Prostate gland (tissue), 2 donors: Measurements from ENCODE around the gene ILDR2. TPM values are rescaled to one million over a fixed set of nuclear protein-coding genes. Genes with fewer than 3 reads are reported as not detected.
A peak's percentile ranks its signal among the peaks of the same experiment; 100 is the strongest.

Experiments used
- DNase-seq: peaks from one replicate; pipeline ENCODE4 v3.0.0-alpha.2; 2019; ENCODE audit warnings: low spot score
- H3K27ac ChIP-seq, 2 donors: fragments of 200-600 bp; sonication (generic); 2 replicates each; pipeline ENCODE4 v1.5.1; 2017 to 2019
- H3K27me3 ChIP-seq: fragments of 200-600 bp; sonication (generic); replicated peaks from 2 replicates; pipeline ENCODE4 v1.5.1; 2019; ENCODE audit not compliant: insufficient read depth
- H3K36me3 ChIP-seq, 2 donors: fragments of 200-600 bp; sonication (generic); 1 replicate in 1 of 2; 2 replicates in 1 of 2; pipeline versions ENCODE4 v1.5.1 to v1.8.1; 2017 to 2019
- H3K4me1 ChIP-seq: fragments of 200-600 bp; sonication (generic); replicated peaks from 2 replicates; pipeline ENCODE4 v1.5.1; 2019
- H3K4me3 ChIP-seq, 2 donors: fragments of 200-600 bp; sonication (generic); 2 replicates each; pipeline ENCODE4 v1.5.1; 2017 to 2019
- H3K9me3 ChIP-seq: fragments of 200-600 bp; sonication (generic); 2 replicates; pipeline ENCODE4 v1.5.1; 2017
- POLR2A ChIP-seq: fragments of 450-650 bp; IDR thresholded peaks from one replicate; pipeline ENCODE4 v1.6.1; 2016; ENCODE audit warnings: antibody characterized with exemption, mild to moderate bottlenecking
- POLR2AphosphoS5 ChIP-seq: sonication (generic); formaldehyde crosslinking; IDR thresholded peaks from one replicate; pipeline ENCODE4 v1.6.1; 2017; ENCODE audit warnings: antibody characterized with exemption
- WGBS: methylation state at CpG from one replicate; pipeline ENCODE4 v1.1.5; 2018; 5-methylcytosine and 5-hydroxymethylcytosine counted together
- intact Hi-C: fragments of 100-400 bp; cut with DNase I; formaldehyde crosslinking; loops from one replicate; pipeline ENCODE4 v1.14.2; 2022
- total RNA-seq, 2 donors: library from RNA; depleted of rRNA; stranded (reverse); fragments of >200 nt; gene quantifications; one replicate each; pipeline ENCODE4 v1.1.0, GENCODE V29; 2016
- TF ChIP-seq, protein P1 (sequence below), 4 experiments: fragments of 200-600 bp in 2 of 4; fragments of 450-650 bp in 2 of 4; sonication (generic) in 2 of 4; IDR thresholded peaks; 1 replicate in 3 of 4; 2 replicates in 1 of 4; pipeline ENCODE4 v1.5.1; 2016 to 2019; ENCODE audit warnings: antibody characterized with exemption in 4 of 4, mild to moderate bottlenecking in 2 of 4, moderate library complexity in 2 of 4

ILDR2 gene
- total RNA-seq, 2 donors from 2014 or later = 3.2 to 175 TPM

DNA sequence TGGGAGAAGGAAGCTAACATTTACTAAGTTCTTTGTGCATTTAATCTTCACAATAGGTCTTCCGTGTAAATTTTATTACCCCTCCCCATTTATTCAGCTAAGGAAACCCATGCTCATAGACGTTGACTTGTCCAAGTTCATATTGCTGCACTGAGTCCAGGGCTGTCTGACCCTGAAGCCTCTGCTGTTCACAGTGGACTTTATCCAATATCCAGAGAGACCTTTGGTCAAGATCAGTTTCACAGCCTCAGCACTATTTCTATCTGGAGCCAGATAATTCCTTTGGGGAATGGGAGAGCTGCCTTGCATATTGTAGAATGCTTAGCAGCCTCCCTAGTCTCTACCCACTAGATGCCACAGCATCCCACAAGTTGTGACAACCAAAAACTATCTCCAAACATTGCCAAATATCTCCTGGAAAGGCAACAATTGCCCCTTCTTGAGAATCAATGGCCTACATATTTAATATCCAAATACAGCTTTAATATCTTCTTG is 26.4 kb downstream of the ILDR2 start:
- Histone ChIP-seq H3K36me3 (no peaks in the 10 kb centered on the region), H3K9me3 (no peaks in the 10 kb centered on the region), H3K27ac (no peak overlapping the region), H3K4me1 (no peaks in the 10 kb centered on the region), H3K27me3 (no peaks in the 10 kb centered on the region), H3K4me3 (no peak overlapping the region)
- intact Hi-C loops = no loop called here
- WGBS = 96% methylated on average over 2 of the region's 2 CpGs
- no peak for DNase-seq
- no peak for TF ChIP-seq POLR2A

DNA sequence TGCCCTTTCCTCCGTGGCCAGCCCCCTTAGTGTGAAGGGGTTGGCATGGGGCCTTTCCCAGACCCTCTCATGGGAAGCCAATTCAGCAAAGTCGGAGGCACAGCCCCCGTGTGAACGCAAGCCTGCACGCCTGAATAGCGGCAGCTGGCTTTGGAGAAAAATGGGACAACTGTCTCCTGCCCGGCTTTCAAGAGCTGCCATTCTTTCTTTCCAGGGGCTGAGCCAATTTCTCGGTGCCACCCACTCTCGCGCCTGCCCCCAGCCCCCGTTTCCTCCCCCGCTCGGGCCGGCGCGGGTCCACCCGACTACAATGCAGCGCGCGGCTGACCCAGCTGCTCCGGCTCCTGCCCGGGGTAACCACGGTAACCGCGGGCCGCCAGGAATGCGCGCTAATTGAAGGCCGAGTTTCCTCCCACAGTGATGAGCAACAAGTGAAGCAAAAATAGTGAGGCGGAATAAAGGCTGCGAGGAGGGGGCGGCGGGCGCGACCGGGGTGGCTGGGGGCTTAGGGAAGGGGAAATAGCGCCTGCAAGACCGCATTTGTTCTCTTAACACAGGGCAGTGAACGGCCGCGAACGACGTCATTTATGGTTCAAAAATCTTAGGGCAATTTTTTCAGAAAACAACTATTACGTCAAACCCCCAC is 27.8 kb downstream of the ILDR2 start:
- TF ChIP-seq, protein P1, sequence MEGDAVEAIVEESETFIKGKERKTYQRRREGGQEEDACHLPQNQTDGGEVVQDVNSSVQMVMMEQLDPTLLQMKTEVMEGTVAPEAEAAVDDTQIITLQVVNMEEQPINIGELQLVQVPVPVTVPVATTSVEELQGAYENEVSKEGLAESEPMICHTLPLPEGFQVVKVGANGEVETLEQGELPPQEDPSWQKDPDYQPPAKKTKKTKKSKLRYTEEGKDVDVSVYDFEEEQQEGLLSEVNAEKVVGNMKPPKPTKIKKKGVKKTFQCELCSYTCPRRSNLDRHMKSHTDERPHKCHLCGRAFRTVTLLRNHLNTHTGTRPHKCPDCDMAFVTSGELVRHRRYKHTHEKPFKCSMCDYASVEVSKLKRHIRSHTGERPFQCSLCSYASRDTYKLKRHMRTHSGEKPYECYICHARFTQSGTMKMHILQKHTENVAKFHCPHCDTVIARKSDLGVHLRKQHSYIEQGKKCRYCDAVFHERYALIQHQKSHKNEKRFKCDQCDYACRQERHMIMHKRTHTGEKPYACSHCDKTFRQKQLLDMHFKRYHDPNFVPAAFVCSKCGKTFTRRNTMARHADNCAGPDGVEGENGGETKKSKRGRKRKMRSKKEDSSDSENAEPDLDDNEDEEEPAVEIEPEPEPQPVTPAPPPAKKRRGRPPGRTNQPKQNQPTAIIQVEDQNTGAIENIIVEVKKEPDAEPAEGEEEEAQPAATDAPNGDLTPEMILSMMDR (IDR thresholded peaks at IDR 0.05) = no peak
- TF ChIP-seq POLR2AphosphoS5 (no peak), POLR2A (no peak)
- no peak for DNase-seq
- H3K9me3 ChIP-seq = no peaks in the 10 kb centered on the region
- H3K4me3 ChIP-seq = peak overlapping the region in 1 of 2 donors; percentile 0
- no peaks in the 10 kb centered on the region for H3K27me3 ChIP-seq
- H3K36me3 ChIP-seq = no peaks in the 10 kb centered on the region
- no peaks in the 10 kb centered on the region for H3K4me1 ChIP-seq
- 8% methylated on average over 41 of the region's 44 CpGs for WGBS
- H3K27ac ChIP-seq = no peak overlapping the region
- intact Hi-C loops = no loop called here

DNA sequence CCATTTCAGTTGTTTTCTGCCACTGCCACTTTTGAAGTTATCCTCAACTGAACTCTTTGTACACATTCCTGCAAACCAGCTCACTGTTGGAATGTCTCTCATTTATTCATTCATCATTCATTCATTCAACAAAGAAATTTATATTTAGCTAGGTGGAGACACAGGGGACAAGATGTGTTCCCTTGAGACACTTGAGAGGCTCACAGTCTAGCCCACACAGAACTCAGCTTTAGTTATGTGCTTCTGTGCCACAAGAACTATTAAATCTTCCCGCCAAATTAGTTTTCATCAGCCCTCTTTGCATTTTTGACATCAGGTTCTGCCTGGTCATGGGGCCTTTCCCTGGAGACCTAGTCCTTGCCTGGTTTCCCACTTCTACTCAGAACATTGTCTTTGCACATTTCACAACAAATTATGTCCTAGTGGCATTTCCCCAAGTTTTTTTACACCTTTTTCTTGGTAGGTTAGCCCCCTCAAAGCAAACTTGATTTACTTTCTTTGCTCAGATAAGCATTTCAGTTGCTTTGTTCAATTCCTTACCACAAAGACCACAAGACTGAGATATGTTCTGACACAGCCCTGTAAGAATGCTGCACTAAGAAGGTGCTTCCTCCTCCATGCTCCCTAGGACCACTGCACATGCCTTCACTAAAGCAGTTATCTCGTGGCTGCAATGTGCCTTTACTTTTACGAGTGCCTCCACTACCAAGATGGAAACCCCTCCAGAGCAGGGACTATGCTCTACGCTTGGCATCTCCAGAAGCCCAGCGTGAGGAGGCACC is 31.0 kb downstream of the ILDR2 start:
- WGBS = 81% methylated on average over 5 of the region's 5 CpGs
- H3K27ac ChIP-seq = no peak overlapping the region
- H3K4me1 ChIP-seq = no peaks in the 10 kb centered on the region
- no peaks in the 10 kb centered on the region for H3K9me3 ChIP-seq
- H3K36me3 ChIP-seq = no peaks in the 10 kb centered on the region
- intact Hi-C loops = no loop called here
- DNase-seq = no peak
- TF ChIP-seq POLR2AphosphoS5 = no peak
- TF ChIP-seq, protein P1 (IDR thresholded peaks at IDR 0.05) = no peak
- no peak for TF ChIP-seq POLR2A
- no peak overlapping the region for H3K4me3 ChIP-seq
- H3K27me3 ChIP-seq = no peaks in the 10 kb centered on the region

DNA sequence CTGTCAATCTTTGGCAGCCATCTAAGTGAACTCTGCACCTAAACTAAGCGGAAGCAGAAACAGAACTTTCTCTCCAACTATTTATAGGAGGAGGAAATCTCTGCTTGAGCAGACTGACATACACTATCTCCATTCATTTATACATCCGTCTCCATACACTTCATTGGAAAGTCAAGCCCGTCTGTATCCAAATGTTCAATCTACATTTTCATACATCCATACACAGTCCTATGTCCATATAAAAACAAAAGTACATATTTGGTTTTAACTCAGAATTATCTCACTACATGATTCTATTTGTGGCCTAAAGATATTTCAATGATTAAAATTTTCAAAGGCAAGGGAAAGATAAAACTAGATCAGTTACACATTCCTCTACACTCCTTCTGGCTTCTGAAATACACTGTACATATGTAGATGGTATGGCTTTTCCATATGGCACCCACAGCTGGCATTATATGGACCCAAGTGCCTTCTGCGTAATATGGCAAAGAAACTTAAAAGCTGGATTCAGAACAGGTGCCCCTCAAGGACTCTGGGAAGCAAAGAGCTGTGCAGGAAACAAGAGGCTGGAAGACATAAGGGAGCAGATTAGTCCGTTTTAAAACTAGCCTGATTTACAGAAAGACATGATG is 35.5 kb downstream of the ILDR2 start:
- Histone ChIP-seq H3K9me3 (no peaks in the 10 kb centered on the region), H3K4me3 (no peak overlapping the region), H3K4me1 (no peaks in the 10 kb centered on the region), H3K27ac (no peak overlapping the region), H3K27me3 (no peaks in the 10 kb centered on the region), H3K36me3 (no peaks in the 10 kb centered on the region)
- intact Hi-C loops = no loop called here
- no peak for DNase-seq
- TF ChIP-seq, protein P1 (IDR thresholded peaks at IDR 0.05) = no peak
- TF ChIP-seq POLR2AphosphoS5 (no peak), POLR2A (no peak)
- 94% methylated on average over 5 of the region's 5 CpGs for WGBS

DNA sequence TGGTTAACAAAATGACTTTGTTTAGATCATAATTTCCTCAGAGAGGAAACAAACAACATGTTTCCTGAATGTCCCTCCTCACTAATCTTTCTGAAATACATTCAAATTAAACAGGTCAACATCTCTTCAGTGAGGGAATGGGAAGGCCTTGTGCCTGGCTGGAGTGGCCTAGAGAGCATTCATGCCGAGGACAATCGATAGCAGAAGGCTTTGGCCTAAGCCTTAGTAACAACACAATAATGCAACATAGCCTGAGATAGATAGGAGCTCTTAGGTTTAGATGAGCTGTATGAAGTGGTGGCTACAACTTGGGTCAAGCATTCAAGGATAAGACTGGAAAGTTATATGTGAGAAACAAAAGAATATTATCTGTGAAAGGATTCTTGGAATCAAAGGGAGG is 37.4 kb downstream of the ILDR2 start:
- intact Hi-C loops = no loop called here
- TF ChIP-seq, protein P1 (IDR thresholded peaks at IDR 0.05) = no peak
- TF ChIP-seq POLR2A = no peak
- TF ChIP-seq POLR2AphosphoS5 = no peak
- 87% methylated on average over 2 of the region's 2 CpGs for WGBS

More for the DNA sequence above, 37.4 kb downstream of the ILDR2 start:
- no peak for DNase-seq
- Histone ChIP-seq H3K4me3 (no peak overlapping the region), H3K9me3 (no peaks in the 10 kb centered on the region), H3K4me1 (no peaks in the 10 kb centered on the region), H3K36me3 (no peaks in the 10 kb centered on the region), H3K27me3 (no peaks in the 10 kb centered on the region), H3K27ac (no peak overlapping the region)
